IMR-90 (cell line): Measurements from ENCODE around the gene CAMK2N1.

Experiments
- CHD1 ChIP-seq: IDR thresholded peaks from 2 replicates; pipeline ENCODE4 v1.6.1; 2012; ENCODE audit warnings: low read depth, low read length, improper control_type of control experiment
- CTCF ChIP-seq: conservative IDR thresholded peaks from 2 replicates; pipeline ENCODE4 v1.5.1; 2012; ENCODE audit warnings: mild to moderate bottlenecking, low read depth, low read length, improper control_type of control experiment
- POLR2A ChIP-seq: IDR thresholded peaks from 2 replicates; pipeline ENCODE4 v1.6.1; 2012; ENCODE audit warnings: mild to moderate bottlenecking, low read depth, low read length
- RAD21 ChIP-seq: IDR thresholded peaks from 2 replicates; pipeline ENCODE4 v1.6.1; 2012; ENCODE audit warnings: low read length, improper control_type of control experiment
- TF ChIP-seq, protein P1 (sequence below): fragments of 150-350 bp; IDR thresholded peaks from 2 replicates; pipeline ENCODE4 v1.6.1; 2016; ENCODE audit warnings: low read depth, mild to moderate bottlenecking, low read length, moderate library complexity, borderline replicate concordance

GRCh38 chr1:20442920-20443625 is 42.9 kb downstream of the CAMK2N1 start:
- no peak for TF ChIP-seq CTCF
- TF ChIP-seq, protein P1, sequence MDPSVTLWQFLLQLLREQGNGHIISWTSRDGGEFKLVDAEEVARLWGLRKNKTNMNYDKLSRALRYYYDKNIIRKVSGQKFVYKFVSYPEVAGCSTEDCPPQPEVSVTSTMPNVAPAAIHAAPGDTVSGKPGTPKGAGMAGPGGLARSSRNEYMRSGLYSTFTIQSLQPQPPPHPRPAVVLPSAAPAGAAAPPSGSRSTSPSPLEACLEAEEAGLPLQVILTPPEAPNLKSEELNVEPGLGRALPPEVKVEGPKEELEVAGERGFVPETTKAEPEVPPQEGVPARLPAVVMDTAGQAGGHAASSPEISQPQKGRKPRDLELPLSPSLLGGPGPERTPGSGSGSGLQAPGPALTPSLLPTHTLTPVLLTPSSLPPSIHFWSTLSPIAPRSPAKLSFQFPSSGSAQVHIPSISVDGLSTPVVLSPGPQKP = no peak
- TF ChIP-seq CHD1 = no peak
- no peak for TF ChIP-seq POLR2A
- no peak for TF ChIP-seq RAD21
